Natural killer cell treated with Interleukin-12 subunit alpha and Interleukin-12 subunit beta and Interleukin-15 and Interleukin-18, amount 100 ng/mL, for 72 hours (primary cell): ENCODE measurements around the gene PRCC. TPM values are rescaled to one million over a fixed set of nuclear protein-coding genes. Genes with fewer than 3 reads are reported as not detected.
"Not testable (repeated sequence)": the region's sequence is repeated elsewhere in the genome, so short reads cannot be mapped to it uniquely, and the experiment has no call there.

Experiments
- ATAC-seq, 2 donors: fragments of 150-1000 bp; cut with Tn5 transposase in 1 of 2; sonication (Bioruptor Pico), chemical (Tn5 transposase) in 1 of 2; 2 replicates each; pipeline ENCODE4 v1.10.0; 2021
- DNase-seq: peaks from one replicate; pipeline ENCODE4 v3.0.0; 2022; ENCODE audit warnings: low spot score
- H3K27ac Mint-ChIP-seq, 2 donors: 1 replicate in 1 of 2; 2 replicates in 1 of 2; pipeline ENCODE4 v1.8.0; 2022; ENCODE audit warnings: mixed read lengths in 2 of 2, mild to moderate bottlenecking in 1 of 2, moderate library complexity in 1 of 2
- H3K27me3 Mint-ChIP-seq, 2 donors: 1 replicate in 1 of 2; 2 replicates in 1 of 2; pipeline ENCODE4 v1.8.0; 2022; ENCODE audit warnings: mixed read lengths in 2 of 2
- H3K36me3 Mint-ChIP-seq: one replicate; pipeline ENCODE4 v1.8.0; 2022; ENCODE audit warnings: mixed read lengths
- H3K4me1 Mint-ChIP-seq, 2 donors: 1 replicate in 1 of 2; 2 replicates in 1 of 2; pipeline ENCODE4 v1.8.0; 2022; ENCODE audit warnings: low read depth in 2 of 2, mixed read lengths in 2 of 2, mild to moderate bottlenecking in 1 of 2
- H3K4me3 Mint-ChIP-seq: one replicate; pipeline ENCODE4 v1.8.0; 2022; ENCODE audit warnings: mixed read lengths
- H3K9me3 Mint-ChIP-seq: 2 replicates; pipeline ENCODE4 v1.8.0; 2022; ENCODE audit warnings: mixed read lengths
- total RNA-seq, 2 donors: library from RNA; stranded (reverse); gene quantifications; one replicate each; pipeline ENCODE4 v1.2.3, GENCODE V29; 2022

PRCC gene
- total RNA-seq, 2 donors from 2014 or later, result 86.2 to 116 TPM

- Mint-ChIP-seq H3K27me3 (no peaks in the 10 kb centered on the region), H3K36me3 (peaks cover 4% of the 10 kb centered on the region), H3K4me3 (peak overlapping the region; percentile 97), H3K27ac (peak overlapping the region; percentile 97 to 100), H3K4me1 (peaks cover 60 to 64% of the 10 kb centered on the region in 2 donors), H3K9me3 (no peaks in the 10 kb centered on the region)
- ATAC-seq (no peak), DNase-seq (peak; percentile 75)
These were observed 18.5 kb upstream of the PRCC start for GRCh38 chr1:156748670-156749418.

GRCh38 chr1:156749419-156750118 lies 17.8 kb upstream of the PRCC start:
- no peak for DNase-seq
- Mint-ChIP-seq H3K27ac (peak overlapping the region; percentile 97 to 100), H3K4me3 (peak overlapping the region; percentile 97), H3K4me1 (peaks cover 57 to 64% of the 10 kb centered on the region in 2 donors), H3K9me3 (no peaks in the 10 kb centered on the region), H3K27me3 (no peaks in the 10 kb centered on the region), H3K36me3 (peaks cover 4% of the 10 kb centered on the region)
- ATAC-seq, result no peak

- Mint-ChIP-seq H3K36me3 (peaks cover 4% of the 10 kb centered on the region), H3K4me3 (peak overlapping the region; percentile 97), H3K4me1 (peaks cover 59 to 62% of the 10 kb centered on the region in 2 donors), H3K9me3 (no peaks in the 10 kb centered on the region), H3K27ac (peak overlapping the region; percentile 97 to 100), H3K27me3 (no peaks in the 10 kb centered on the region)
- no peak for ATAC-seq
- no peak for DNase-seq
These were observed 17.1 kb upstream of the PRCC start for GRCh38 chr1:156750191-156750672.

- ATAC-seq (peak; percentile 24 to 34), DNase-seq (no peak)
- Mint-ChIP-seq H3K27ac (peak overlapping the region; percentile 97 to 100), H3K4me3 (peak overlapping the region; percentile 97), H3K27me3 (no peaks in the 10 kb centered on the region), H3K4me1 (peaks cover 52 to 56% of the 10 kb centered on the region in 2 donors), H3K36me3 (peaks cover 4% of the 10 kb centered on the region), H3K9me3 (no peaks in the 10 kb centered on the region)
These were observed 16.5 kb upstream of the PRCC start for GRCh38 chr1:156750711-156751450.

GRCh38 chr1:156751451-156751756 lies 15.9 kb upstream of the PRCC start, which contains the start of gene HDGF:
HDGF (minus strand) TSS chr1:156751675; CDS start chr1:156751429, 246 bp downstream.
- H3K36me3 Mint-ChIP-seq, result peaks cover 4% of the 10 kb centered on the region
- ATAC-seq (no peak), DNase-seq (no peak)
- no peaks in the 10 kb centered on the region for H3K27me3 Mint-ChIP-seq
- peak within 1 kb of the TSS; percentile 97 to 100 for H3K27ac Mint-ChIP-seq
- H3K9me3 Mint-ChIP-seq, result no peaks in the 10 kb centered on the region
- peaks cover 47 to 50% of the 10 kb centered on the region in 2 donors for H3K4me1 Mint-ChIP-seq
- peak within 1 kb of the TSS; percentile 97 for H3K4me3 Mint-ChIP-seq

GRCh38 chr1:156751757-156752481 lies 15.4 kb upstream of the PRCC start:
- no peaks in the 10 kb centered on the region for H3K9me3 Mint-ChIP-seq
- peak; percentile 92 to 94 for ATAC-seq
- peak; percentile 95 for DNase-seq
- peak overlapping the region; percentile 97 for H3K4me3 Mint-ChIP-seq
- no peaks in the 10 kb centered on the region for H3K27me3 Mint-ChIP-seq
- peaks cover 4% of the 10 kb centered on the region for H3K36me3 Mint-ChIP-seq
- H3K4me1 Mint-ChIP-seq, result peaks cover 42 to 45% of the 10 kb centered on the region in 2 donors
- peak overlapping the region; percentile 85 to 97 for H3K27ac Mint-ChIP-seq

- ATAC-seq (no peak), DNase-seq (no peak)
- Mint-ChIP-seq H3K27ac (peak overlapping the region; percentile 85 to 97), H3K4me3 (peak overlapping the region; percentile 97), H3K4me1 (peaks cover 35 to 38% of the 10 kb centered on the region in 2 donors), H3K27me3 (no peaks in the 10 kb centered on the region), H3K36me3 (peaks cover 4% of the 10 kb centered on the region), H3K9me3 (no peaks in the 10 kb centered on the region)
These were observed 14.4 kb upstream of the PRCC start for GRCh38 chr1:156752843-156753482.

- Mint-ChIP-seq H3K9me3 (no peaks in the 10 kb centered on the region), H3K27me3 (no peaks in the 10 kb centered on the region), H3K27ac (no peak overlapping the region), H3K36me3 (no peaks in the 10 kb centered on the region), H3K4me1 (peaks cover 22 to 25% of the 10 kb centered on the region in 2 donors), H3K4me3 (no peak overlapping the region)
- DNase-seq (no peak), ATAC-seq (no peak)
These were observed 13.1 kb upstream of the PRCC start for GRCh38 chr1:156754219-156754618.

- Mint-ChIP-seq H3K27ac (no peak overlapping the region), H3K4me3 (no peak overlapping the region), H3K27me3 (no peaks in the 10 kb centered on the region), H3K9me3 (no peaks in the 10 kb centered on the region), H3K36me3 (no peaks in the 10 kb centered on the region), H3K4me1 (peaks cover 9 to 12% of the 10 kb centered on the region in 2 donors)
- ATAC-seq (no peak), DNase-seq (no peak)
These were observed 11.8 kb upstream of the PRCC start for GRCh38 chr1:156755527-156755950.

GRCh38 chr1:156756355-156756754 lies 11.0 kb upstream of the PRCC start:
- DNase-seq, result no peak
- H3K4me1 Mint-ChIP-seq, result peaks cover 8 to 12% of the 10 kb centered on the region in 2 donors
- H3K9me3 Mint-ChIP-seq, result no peaks in the 10 kb centered on the region
- H3K4me3 Mint-ChIP-seq, result no peak overlapping the region
- ATAC-seq, result no peak
- H3K36me3 Mint-ChIP-seq, result no peaks in the 10 kb centered on the region
- no peak overlapping the region for H3K27ac Mint-ChIP-seq
- no peaks in the 10 kb centered on the region for H3K27me3 Mint-ChIP-seq

GRCh38 chr1:156757572-156758253 lies 9.6 kb upstream of the PRCC start:
- not testable (repeated sequence) for H3K9me3 Mint-ChIP-seq, H3K27ac Mint-ChIP-seq, H3K4me1 Mint-ChIP-seq, H3K36me3 Mint-ChIP-seq, H3K4me3 Mint-ChIP-seq, ATAC-seq, H3K27me3 Mint-ChIP-seq, DNase-seq

GRCh38 chr1:156760092-156760795 lies 7.1 kb upstream of the PRCC start:
- ATAC-seq (no peak), DNase-seq (no peak)
- Mint-ChIP-seq H3K36me3 (no peaks in the 10 kb centered on the region), H3K9me3 (no peaks in the 10 kb centered on the region), H3K4me3 (no peak overlapping the region), H3K27me3 (no peaks in the 10 kb centered on the region), H3K4me1 (no peaks in the 10 kb centered on the region), H3K27ac (peak overlapping the region in 1 of 2 donors; percentile 48)
